PC-9 (cell line): Measurements from ENCODE around the gene NFE2.

Experiments used
- CTCF ChIP-seq: fragments of 200-600 bp; sonication (generic); conservative IDR thresholded peaks from 2 replicates; pipeline ENCODE4 v1.6.1; 2017; ENCODE audit warnings: mixed run types, antibody characterized with exemption, mild to moderate bottlenecking, moderate library complexity
- EZH2 ChIP-seq: fragments of 200-600 bp; sonication (generic); IDR thresholded peaks from 2 replicates; pipeline ENCODE4 v1.8.0; 2017; ENCODE audit warnings: antibody characterized with exemption, low read depth

GRCh38 chr12:54294953-54295566 is 5.8 kb downstream of the NFE2 start:
- TF ChIP-seq EZH2 (no peak), CTCF (no peak)
